ENCODE measurements around the gene EDN2.
A peak's percentile ranks its signal among the peaks of the same experiment; 100 is the strongest.

The EDN2 gene

GRCh38 chr1:41498804-41499203 lies 14.3 kb upstream of the EDN2 start:
- DNase-seq (ENCODE audit: low read depth): no peak

GRCh38 chr1:41498391-41498790 lies 13.9 kb upstream of the EDN2 start:
- DNase-seq (ENCODE audit: low read depth): no peak

DNA sequence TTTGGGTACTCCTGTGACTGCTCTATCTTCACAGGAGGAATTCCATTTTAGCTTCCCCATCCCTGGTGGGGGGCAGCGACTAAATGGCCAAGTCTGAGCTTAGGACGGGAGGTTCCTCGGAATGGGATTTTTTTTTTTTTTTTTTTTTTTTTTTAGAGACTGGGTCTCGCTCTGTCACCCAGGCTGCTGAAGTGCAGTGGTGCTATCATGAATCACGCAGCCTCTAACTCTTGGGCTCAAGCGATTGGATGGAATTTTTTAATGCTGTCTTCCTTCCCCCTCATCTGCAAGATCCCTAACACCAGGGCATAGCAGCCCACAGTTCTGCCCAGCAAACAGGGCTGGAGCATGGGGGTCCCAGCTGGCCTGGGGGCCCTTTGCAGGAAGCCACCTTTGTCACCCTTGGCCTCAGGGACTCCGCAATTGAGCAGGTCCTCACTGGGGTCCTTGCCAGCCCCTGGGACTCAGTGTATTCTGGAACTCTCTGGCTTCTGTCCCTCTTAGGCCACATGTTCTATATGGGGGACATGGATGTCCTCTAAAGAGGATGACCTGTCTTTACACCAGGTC lies 13.1 kb upstream of the EDN2 start:
- no peak for DNase-seq (ENCODE audit: low read depth)

GRCh38 chr1:41497056-41497440 lies 12.6 kb upstream of the EDN2 start:
- no peak for DNase-seq (ENCODE audit: low read depth)

- no peak for DNase-seq (ENCODE audit: low read depth)
These were observed 11.9 kb upstream of the EDN2 start for GRCh38 chr1:41496080-41497055.

DNA sequence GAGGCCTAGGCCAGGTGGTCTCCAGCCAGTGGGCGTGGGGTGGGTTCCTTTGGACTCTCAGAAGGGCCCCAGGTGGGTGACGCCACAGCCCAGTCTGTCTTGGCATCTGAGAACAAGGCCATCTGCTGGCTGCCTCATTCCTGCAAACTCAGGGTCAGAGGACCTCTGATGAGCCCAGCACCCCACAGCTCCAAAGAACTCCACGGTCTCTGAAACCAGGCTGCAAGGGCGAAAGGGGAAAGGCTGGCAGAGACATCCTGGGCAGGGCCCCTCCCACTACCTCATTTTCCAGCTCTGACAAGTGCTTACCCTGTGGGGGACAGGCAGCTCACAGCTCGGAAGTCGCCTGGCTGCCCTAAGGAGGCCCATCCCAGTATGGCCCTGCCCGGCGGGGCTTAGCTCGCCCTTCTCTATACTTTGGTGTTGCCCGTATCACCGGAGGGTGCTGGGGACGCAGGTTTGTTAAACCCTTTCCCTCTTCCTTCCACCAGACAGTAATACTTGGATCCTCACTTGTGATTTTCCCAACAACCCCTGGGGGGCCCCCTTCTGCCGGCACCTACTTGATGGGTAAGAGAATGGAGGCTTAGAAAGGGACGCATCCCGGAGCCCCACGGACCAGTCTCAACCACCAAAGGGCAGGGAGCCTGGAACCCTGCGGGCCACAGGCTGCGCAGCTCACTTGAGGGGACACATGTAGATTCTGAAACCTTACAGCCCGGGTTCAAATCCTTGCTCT lies 10.9 kb upstream of the EDN2 start:
- DNase-seq (ENCODE audit: low read depth): no peak

DNA sequence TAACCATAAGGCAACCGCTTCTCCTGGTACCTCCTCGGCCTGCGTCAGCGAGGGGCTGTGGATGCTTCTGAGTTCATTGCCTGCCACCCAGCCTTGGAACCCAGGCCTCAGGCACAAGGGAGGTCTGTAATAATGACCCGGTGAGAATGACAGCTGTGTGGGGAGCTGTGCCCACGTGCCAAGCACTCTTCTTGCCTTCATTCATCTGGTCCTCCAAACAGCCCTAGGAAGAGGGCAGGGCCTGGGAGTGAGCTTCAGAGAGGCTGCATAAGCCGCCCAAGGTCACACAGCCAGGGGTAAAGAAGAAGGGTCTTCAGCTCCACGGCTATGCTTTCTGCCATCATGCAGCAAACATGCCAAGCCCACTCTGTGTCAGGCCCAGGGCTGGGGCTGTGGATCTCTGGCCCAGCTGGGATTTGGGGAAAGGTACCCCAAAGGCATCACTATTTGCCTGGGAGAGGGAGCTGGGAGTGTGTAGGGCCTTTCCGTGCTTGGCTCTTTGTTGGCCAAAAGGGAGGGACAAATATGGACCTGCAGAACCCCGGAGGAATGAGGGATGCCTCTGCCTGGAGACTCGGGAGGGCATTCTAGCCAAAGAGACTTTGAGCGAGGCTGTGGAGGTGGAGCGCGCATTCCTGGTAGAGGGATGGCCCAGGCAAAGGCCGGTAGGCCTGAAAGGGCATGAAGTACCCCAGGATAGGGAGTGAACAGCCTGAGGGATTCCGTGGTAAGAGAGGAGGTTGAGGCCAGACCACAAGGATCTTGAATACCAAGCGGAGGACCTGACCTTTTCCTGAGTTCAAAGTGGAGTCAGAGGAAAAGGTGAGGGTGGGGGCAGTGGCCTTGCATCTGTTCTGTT lies 10.1 kb upstream of the EDN2 start:
- no peak for DNase-seq (ENCODE audit: low read depth)

GRCh38 chr1:41493626-41494350 lies 9.3 kb upstream of the EDN2 start:
- DNase-seq (ENCODE audit: low read depth): no peak

DNA sequence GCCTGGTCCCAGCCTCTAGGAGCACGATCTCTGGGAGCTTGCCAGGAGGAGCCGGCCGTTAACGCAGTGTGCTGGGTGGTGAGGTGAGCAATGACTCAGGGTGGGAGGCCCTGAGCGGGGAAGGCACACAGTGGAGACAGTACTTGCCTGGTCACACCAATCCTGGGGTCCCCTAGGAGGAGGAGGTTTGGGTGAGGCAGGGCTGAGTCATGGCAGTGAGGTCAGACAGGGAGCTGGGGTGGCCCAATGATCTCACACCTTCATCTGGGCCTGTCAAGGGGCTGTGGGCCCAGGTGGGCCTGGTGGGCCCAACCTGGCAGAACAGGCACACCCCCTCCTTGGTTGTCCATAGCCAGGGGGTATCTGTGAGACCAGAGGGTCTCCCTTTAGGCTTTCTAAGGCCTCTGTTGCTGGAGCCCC lies 8.6 kb upstream of the EDN2 start:
- DNase-seq (ENCODE audit: low read depth): peak; percentile 43

DNA sequence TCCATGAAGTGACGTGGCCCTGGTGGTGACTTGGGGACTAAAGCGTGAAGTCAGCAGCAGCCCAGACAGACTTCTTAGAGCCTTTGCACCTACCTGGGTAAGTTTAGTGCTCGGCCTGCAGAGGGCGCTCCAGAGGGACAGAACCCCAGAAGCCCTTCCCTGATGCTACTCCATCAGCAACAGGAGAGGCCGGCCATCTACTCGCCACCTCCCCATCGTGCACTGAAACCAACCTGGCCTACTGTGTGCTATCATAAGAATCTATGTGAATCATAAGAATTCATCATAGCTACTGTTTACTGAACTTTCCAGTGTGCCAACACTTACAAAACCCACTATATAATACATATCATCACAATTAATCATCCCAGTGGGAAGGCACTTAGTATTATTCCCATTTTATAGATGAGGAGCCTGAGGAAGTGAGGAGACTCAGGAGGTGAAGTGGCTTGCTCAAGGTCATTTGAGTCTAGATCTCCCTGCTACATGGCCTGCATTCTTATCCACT lies 7.9 kb upstream of the EDN2 start:
- no peak for DNase-seq (ENCODE audit: low read depth)

DNA sequence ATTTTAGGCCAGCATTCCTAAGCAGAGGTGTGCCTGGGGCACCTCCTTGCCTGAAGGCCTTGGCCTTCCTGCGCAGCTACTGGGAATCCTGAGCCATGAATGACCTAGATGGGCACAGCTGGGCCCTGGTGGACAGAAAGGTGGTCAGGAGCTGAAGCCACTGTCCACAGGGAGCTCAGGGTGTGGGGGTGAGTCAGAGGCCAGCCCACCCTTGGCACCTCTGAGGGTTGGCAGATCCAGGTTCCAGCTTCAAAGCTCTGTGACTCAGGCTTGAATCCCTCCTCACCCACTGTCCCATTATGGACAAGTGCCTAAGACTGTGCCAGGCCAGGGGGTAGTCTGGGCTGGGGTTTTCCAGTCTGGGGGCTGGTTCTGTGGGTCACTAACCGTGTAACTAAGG lies 6.4 kb upstream of the EDN2 start:
- no peak for DNase-seq (ENCODE audit: low read depth)

GRCh38 chr1:41489561-41489960 lies 5.1 kb upstream of the EDN2 start:
- no peak for DNase-seq (ENCODE audit: low read depth)

GRCh38 chr1:41488040-41488951 lies 3.8 kb upstream of the EDN2 start:
- no peak for DNase-seq (ENCODE audit: low read depth)

DNA sequence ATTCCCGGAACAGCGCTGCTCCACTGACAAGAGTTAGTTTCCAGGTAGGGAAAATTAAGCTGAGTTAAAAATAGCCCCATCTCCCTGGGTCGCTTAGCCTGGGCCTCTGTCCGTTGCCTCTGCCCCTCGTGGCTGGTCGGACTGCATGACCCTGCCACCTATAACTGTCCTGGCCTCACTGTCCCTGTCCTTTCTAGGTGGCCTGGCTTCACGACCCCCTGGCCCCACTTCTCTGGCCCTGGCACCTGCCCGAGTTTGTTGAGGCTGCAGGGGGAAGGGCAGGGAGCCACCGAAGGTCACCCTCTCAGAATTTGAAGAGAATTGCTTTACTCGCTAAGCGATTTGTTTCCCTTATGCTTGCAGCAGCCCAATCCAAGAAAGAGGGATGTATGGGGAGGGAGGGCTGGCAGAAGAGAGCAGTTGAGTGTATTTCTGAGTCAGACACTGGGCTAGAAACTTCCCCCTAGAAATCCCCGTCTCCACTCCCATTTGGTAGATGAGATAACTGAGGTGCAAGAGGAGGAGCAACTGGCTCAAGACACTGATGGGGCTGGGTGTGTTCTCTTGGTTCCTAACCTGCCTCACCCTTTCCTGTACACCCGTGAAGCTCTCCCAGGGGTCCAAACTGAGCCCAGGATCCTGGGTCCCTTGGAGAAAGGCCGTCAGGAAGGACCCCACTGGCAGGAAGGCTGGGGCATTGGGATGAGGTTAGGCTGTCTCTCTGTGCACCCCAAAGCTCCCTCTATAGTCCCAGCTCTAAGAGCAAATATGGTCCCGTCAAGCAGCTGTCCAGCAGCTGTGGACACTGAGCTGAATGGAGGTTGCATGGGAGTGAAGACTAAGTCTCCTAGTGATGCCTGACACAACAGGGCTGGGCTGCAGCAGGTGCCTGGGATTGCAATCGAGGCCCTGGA lies 2.9 kb upstream of the EDN2 start:
- no peak for DNase-seq (ENCODE audit: low read depth)

DNA sequence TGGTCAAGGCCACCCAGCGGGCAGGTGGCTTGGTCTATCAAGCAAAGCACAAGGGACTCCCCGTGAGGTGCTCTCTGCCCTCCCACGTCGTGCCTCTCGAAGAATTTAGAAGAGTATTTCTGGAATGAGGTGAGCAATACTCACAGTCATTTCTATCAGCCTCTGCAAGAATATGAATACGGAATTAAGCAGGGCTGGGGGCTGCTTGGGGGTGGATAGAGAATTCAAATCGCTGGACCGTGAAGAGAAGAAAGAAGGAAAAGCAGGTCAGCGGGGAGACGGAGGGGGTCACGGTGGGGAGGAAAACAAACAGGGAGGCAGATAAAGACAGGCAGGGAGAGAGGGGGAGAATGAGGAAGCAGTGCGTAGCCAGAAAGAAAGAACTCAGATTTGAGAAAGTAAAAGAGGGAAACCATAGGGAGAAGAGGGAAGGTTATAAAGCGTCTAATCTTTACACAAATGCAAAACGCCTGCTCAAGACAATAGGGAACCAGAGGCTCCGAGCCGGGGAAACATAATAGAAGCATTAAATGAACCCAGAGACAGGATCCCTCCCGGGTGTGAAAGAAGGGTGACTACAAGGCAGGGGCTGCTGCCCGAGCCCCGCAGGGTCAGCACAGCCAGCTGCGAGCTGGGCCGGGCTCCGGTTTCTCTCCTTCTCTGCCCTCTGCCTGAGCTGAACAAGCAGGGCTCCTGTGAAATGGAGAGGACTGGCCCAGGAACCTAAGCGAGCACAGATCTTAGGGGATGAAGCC lies 2.1 kb upstream of the EDN2 start:
- DNase-seq (ENCODE audit: low read depth): no peak

- no peak for DNase-seq (ENCODE audit: low read depth)
These were observed 1.5 kb upstream of the EDN2 start for GRCh38 chr1:41486053-41486370.

- no peak for DNase-seq (ENCODE audit: low read depth)
These were observed 1.1 kb upstream of the EDN2 start for GRCh38 chr1:41485605-41486004.

GRCh38 chr1:41483960-41484401 lies 502 bp downstream of the EDN2 start:
- no peak for DNase-seq (ENCODE audit: low read depth)
